HL-60 (cell line): Measurements from ENCODE around the gene CASS4.

ENCODE experiments used
- CTCF ChIP-seq: IDR thresholded peaks from one replicate; pipeline ENCODE4 v1.5.1; 2011; ENCODE audit warnings: low read length, control low read depth, inconsistent platforms; ENCODE audit not compliant: insufficient read depth
- GABPA ChIP-seq: IDR thresholded peaks from 2 replicates; pipeline ENCODE4 v1.6.1; 2012; ENCODE audit warnings: low read depth
- POLR2AphosphoS5 ChIP-seq: IDR thresholded peaks from 2 replicates; pipeline ENCODE4 v1.6.1; 2012; ENCODE audit warnings: low read depth
- SPI1 ChIP-seq: IDR thresholded peaks from 2 replicates; pipeline ENCODE4 v1.6.1; 2012; ENCODE audit warnings: low read depth, mild to moderate bottlenecking, borderline replicate concordance
- TF ChIP-seq, protein P1 (sequence below): IDR thresholded peaks from 2 replicates; pipeline ENCODE4 v1.6.1; 2012; ENCODE audit warnings: low read depth; ENCODE audit not compliant: insufficient replicate concordance

- no peak for TF ChIP-seq CTCF
- no peak for TF ChIP-seq POLR2AphosphoS5
- TF ChIP-seq GABPA = no peak
- TF ChIP-seq, protein P1, sequence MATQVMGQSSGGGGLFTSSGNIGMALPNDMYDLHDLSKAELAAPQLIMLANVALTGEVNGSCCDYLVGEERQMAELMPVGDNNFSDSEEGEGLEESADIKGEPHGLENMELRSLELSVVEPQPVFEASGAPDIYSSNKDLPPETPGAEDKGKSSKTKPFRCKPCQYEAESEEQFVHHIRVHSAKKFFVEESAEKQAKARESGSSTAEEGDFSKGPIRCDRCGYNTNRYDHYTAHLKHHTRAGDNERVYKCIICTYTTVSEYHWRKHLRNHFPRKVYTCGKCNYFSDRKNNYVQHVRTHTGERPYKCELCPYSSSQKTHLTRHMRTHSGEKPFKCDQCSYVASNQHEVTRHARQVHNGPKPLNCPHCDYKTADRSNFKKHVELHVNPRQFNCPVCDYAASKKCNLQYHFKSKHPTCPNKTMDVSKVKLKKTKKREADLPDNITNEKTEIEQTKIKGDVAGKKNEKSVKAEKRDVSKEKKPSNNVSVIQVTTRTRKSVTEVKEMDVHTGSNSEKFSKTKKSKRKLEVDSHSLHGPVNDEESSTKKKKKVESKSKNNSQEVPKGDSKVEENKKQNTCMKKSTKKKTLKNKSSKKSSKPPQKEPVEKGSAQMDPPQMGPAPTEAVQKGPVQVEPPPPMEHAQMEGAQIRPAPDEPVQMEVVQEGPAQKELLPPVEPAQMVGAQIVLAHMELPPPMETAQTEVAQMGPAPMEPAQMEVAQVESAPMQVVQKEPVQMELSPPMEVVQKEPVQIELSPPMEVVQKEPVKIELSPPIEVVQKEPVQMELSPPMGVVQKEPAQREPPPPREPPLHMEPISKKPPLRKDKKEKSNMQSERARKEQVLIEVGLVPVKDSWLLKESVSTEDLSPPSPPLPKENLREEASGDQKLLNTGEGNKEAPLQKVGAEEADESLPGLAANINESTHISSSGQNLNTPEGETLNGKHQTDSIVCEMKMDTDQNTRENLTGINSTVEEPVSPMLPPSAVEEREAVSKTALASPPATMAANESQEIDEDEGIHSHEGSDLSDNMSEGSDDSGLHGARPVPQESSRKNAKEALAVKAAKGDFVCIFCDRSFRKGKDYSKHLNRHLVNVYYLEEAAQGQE = no peak
- TF ChIP-seq SPI1 = no peak
Measured at GRCh38 chr20:56447227-56447626, 35.2 kb downstream of the CASS4 start.
